Measurements from ENCODE around the gene PRKCA.
"Not testable (repeated sequence)": the region's sequence is repeated elsewhere in the genome, so short reads cannot be mapped to it uniquely, and the experiment has no call there.

The PRKCA gene

DNA sequence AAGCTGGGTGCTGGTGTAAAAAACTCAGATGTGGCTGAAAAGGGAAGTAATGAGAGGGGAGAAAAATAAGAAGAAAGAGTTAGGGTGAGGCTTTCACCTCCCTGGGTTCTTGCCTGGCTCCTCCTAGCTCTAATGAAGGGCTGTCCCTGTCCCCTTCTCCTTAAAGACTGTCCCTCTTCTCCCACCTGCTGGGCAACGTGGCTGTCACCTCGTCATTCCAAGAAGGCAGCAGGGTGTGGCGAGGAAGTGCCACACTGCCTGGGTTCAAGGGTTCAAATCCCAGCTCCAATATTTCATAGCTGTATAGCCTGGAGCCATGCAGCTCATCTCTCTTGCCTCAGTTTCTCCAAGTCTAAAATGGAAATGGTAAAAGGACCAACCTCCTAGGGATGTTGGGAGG is 410.0 kb downstream of the PRKCA start:
- H3K27me3 ChIP-seq: no peaks in the 10 kb centered on the region
- no peak overlapping the region for H3K27ac ChIP-seq
- no peak overlapping the region for H3K4me3 ChIP-seq (ENCODE audit: low read depth in 1 of 2, low read length in 1 of 2)
- no peaks in the 10 kb centered on the region for H3K4me1 ChIP-seq (ENCODE audit: control insufficient read depth in 1 of 2, insufficient read depth in 1 of 2, low read depth in 1 of 2, low read length in 1 of 2)
- no peaks in the 10 kb centered on the region for H3K36me3 ChIP-seq
- H3K9me3 ChIP-seq: no peaks in the 10 kb centered on the region
- no peak for TF ChIP-seq CTCF (IDR thresholded peaks at IDR 0.05)

- H3K27ac ChIP-seq; H3K4me1 ChIP-seq (ENCODE audit: control insufficient read depth in 1 of 2, insufficient read depth in 1 of 2, low read depth in 1 of 2, low read length in 1 of 2); H3K9me3 ChIP-seq; H3K4me3 ChIP-seq (ENCODE audit: low read depth in 1 of 2, low read length in 1 of 2); H3K27me3 ChIP-seq; H3K36me3 ChIP-seq: not testable (repeated sequence)
These were observed 410.7 kb downstream of the PRKCA start for GRCh38 chr17:66713021-66713532.

GRCh38 chr17:66713533-66714042 is 411.2 kb downstream of the PRKCA start:
- no peaks in the 10 kb centered on the region for H3K36me3 ChIP-seq
- no peak overlapping the region for H3K4me3 ChIP-seq (ENCODE audit: low read depth in 1 of 2, low read length in 1 of 2)
- no peaks in the 10 kb centered on the region for H3K9me3 ChIP-seq
- no peaks in the 10 kb centered on the region for H3K4me1 ChIP-seq (ENCODE audit: control insufficient read depth in 1 of 2, insufficient read depth in 1 of 2, low read depth in 1 of 2, low read length in 1 of 2)
- H3K27me3 ChIP-seq: no peaks in the 10 kb centered on the region
- no peak overlapping the region for H3K27ac ChIP-seq
- TF ChIP-seq CTCF (IDR thresholded peaks at IDR 0.05): no peak

DNA sequence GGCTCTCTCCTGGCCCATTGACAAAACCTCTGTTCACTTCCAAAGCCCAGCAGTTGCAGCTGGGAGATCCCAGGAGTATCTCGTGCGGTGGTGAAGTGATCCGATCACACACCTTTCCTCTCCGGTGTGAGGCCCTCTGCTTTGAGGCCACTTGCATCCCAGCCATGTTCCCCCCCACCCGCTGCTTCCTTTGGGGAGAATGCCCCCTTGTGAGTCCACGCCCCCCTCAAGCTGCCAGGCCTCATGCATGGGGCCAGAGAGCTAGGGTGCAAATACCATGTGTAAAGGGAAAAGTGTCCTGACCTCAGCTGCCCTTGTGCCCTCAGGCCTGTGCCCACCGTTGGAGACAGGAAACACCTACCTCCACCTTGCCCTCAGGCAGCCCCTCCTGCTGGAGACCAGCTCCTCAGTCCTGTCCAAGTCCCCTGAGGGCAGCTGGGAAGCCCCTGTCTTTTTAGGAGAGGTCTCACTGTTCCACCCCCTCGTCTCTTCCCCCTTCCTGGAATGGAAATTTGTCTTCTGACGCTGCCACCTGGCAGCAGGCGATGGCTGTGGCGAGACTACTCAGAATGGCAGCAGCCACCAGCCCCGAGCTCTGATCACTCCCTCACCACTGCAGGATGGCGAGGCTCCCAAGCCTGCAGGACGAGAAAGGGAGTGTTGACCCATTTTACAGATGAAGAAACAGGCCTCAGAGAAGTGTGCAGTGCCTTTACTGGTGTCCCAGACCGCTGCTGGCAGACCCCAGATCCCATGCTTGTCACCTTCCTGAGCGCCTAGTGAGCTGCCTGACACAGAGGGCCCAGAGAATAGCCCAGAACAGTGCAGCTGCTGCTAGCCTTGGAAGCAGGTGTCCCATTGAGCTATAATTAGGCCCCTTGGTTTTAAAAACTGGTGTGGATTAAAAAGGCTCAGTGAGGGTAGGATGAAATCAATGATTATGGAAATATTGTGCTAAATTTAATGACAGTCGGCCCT is 411.9 kb downstream of the PRKCA start:
- Histone ChIP-seq H3K27me3 (no peaks in the 10 kb centered on the region), H3K27ac (no peak overlapping the region), H3K9me3 (no peaks in the 10 kb centered on the region), H3K36me3 (no peaks in the 10 kb centered on the region), H3K4me3 (ENCODE audit: low read depth in 1 of 2, low read length in 1 of 2) (no peak overlapping the region), H3K4me1 (ENCODE audit: control insufficient read depth in 1 of 2, insufficient read depth in 1 of 2, low read depth in 1 of 2, low read length in 1 of 2) (no peaks in the 10 kb centered on the region)
- no peak for TF ChIP-seq CTCF (IDR thresholded peaks at IDR 0.05)

DNA sequence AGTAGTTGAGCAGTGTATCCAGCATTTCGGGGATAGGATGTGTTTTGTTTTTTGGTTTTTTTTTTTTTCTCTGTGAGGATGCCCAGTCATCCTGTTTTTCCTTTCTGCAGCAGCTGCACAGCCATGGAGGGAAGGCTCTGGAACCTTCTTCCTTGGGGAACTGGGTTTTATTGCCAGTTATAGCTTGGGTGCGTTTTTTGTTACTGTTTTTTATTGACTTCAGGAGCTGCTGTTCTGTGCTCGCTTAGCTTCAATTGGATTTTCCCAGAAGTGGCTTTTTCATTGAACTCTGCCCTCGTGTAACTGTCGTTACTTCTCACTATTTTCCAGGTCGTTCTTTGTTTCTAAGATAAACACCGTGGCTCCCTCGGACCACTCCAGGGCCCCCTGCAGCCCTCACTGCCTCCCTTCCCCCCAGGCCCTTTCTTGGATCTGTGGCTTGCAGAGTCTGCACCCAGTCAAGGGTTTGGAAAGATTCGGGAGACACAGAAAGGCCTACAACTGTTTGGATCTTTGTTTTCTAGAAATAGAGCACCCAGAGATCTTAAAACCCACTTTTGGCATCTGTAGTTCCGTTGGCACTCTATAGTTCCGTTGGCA is 412.8 kb downstream of the PRKCA start:
- TF ChIP-seq CTCF (IDR thresholded peaks at IDR 0.05): no peak
- Histone ChIP-seq H3K4me1 (ENCODE audit: control insufficient read depth in 1 of 2, insufficient read depth in 1 of 2, low read depth in 1 of 2, low read length in 1 of 2) (no peaks in the 10 kb centered on the region), H3K9me3 (no peaks in the 10 kb centered on the region), H3K36me3 (no peaks in the 10 kb centered on the region), H3K27ac (no peak overlapping the region), H3K4me3 (ENCODE audit: low read depth in 1 of 2, low read length in 1 of 2) (no peak overlapping the region), H3K27me3 (no peaks in the 10 kb centered on the region)

GRCh38 chr17:66715745-66716156 is 413.3 kb downstream of the PRKCA start:
- no peak overlapping the region for H3K4me3 ChIP-seq (ENCODE audit: low read depth in 1 of 2, low read length in 1 of 2)
- H3K27ac ChIP-seq: no peak overlapping the region
- no peaks in the 10 kb centered on the region for H3K27me3 ChIP-seq
- no peaks in the 10 kb centered on the region for H3K4me1 ChIP-seq (ENCODE audit: control insufficient read depth in 1 of 2, insufficient read depth in 1 of 2, low read depth in 1 of 2, low read length in 1 of 2)
- no peak for TF ChIP-seq CTCF (IDR thresholded peaks at IDR 0.05)
- no peaks in the 10 kb centered on the region for H3K36me3 ChIP-seq
- no peaks in the 10 kb centered on the region for H3K9me3 ChIP-seq

Data from neutrophil (primary cell).